Measurements from ENCODE around the gene SYPL2.

DNA sequence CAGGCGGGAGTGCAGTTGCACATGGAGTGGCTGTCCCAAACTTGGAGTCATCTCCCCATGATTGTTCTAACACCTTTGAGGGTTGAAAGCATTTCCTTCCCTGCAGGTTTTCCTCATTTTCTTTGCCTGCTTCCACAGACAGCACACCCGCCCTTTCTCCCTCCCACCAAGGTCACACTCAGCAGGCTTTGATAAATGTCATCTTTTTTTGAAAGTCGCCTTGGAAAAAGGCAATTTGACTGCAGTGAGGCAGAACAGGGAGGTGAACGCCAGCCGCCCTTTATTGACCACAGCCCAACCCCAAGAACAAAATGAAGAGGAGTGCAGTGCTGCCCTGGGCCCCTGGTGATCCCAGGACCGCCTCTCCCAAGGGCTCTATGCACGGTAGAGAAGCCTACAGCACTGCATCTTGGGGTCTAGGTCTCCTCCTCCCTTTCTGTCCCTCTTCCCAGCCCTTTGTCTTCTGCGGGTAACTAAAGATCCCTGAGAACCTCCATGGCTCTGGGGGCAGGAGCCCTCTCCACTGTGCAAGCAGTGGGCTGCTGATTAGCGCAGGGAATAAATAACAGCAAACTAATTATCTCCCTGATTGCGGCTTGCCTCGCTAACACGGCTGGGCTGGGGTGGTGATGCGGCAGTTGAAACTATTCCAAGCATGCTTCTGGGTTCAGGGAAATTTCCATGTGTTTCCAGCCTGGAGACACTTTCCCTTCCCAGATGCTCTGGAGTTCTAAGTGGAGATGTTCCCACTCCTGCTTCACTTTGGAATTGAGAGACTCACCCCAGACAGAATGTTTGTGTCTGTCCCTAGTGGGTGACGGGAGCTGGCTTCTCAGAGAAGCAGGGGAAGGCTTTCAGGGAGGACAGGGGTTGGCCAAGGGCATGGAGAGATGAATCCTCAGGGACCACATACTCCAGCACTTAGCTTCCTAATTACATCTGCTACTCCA, 54.9 kb downstream of the SYPL2 start:
- TF ChIP-seq, protein P1, sequence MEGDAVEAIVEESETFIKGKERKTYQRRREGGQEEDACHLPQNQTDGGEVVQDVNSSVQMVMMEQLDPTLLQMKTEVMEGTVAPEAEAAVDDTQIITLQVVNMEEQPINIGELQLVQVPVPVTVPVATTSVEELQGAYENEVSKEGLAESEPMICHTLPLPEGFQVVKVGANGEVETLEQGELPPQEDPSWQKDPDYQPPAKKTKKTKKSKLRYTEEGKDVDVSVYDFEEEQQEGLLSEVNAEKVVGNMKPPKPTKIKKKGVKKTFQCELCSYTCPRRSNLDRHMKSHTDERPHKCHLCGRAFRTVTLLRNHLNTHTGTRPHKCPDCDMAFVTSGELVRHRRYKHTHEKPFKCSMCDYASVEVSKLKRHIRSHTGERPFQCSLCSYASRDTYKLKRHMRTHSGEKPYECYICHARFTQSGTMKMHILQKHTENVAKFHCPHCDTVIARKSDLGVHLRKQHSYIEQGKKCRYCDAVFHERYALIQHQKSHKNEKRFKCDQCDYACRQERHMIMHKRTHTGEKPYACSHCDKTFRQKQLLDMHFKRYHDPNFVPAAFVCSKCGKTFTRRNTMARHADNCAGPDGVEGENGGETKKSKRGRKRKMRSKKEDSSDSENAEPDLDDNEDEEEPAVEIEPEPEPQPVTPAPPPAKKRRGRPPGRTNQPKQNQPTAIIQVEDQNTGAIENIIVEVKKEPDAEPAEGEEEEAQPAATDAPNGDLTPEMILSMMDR (IDR thresholded peaks at IDR 0.05; ENCODE audit: extremely low read depth in 1 of 2, insufficient read depth in 1 of 2, low read depth in 1 of 2, low read length in 2 of 2), result no peak
- TF ChIP-seq POLR2A (IDR thresholded peaks at IDR 0.05; ENCODE audit: low read depth, low read length), result no peak
- no peak for TF ChIP-seq FOS (IDR thresholded peaks at IDR 0.05; ENCODE audit: borderline replicate concordance, insufficient read depth, low read length)
- TF ChIP-seq EZH2 (IDR thresholded peaks at IDR 0.05; ENCODE audit: borderline replicate concordance, low read depth, low read length, severe bottlenecking), result no peak
- TF ChIP-seq POLR2AphosphoS5 (IDR thresholded peaks at IDR 0.05; ENCODE audit: insufficient read depth, low read depth, low read length), result no peak
- no peak for TF ChIP-seq JUN (IDR thresholded peaks at IDR 0.05; ENCODE audit: borderline replicate concordance, insufficient read depth, insufficient read length, low read depth)
- TF ChIP-seq, protein P2, sequence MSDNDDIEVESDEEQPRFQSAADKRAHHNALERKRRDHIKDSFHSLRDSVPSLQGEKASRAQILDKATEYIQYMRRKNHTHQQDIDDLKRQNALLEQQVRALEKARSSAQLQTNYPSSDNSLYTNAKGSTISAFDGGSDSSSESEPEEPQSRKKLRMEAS (IDR thresholded peaks at IDR 0.05; ENCODE audit: insufficient read depth, insufficient read length), result no peak
- no peak for TF ChIP-seq MYC (IDR thresholded peaks at IDR 0.05; ENCODE audit: low read depth, low read length)
